ENCODE data around the gene CLTRN.

The CLTRN gene

GRCh38 chrX:15646543-15646942, 18.1 kb downstream of the CLTRN start:
- no peak for DNase-seq

DNA sequence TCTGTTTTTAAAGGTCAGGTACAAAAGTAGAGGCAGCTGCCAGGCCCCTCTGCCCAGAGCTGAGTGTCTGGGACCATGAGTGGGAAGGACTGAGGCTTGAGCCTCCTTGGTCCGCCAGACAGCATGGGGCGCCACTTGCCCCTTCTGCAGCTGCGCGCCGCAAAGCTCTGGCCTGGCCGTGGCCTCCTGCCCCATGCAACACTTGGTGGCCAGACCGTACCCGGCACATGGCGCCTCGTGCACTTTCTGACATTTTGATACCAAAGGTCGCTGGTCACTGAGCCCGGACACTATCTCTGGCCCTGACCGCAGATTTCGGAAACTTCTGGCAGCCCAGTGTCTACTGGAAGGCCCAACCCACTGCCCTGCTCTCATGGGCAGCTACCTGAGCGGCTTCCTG, 18.6 kb downstream of the CLTRN start:
- no peak for DNase-seq

DNA sequence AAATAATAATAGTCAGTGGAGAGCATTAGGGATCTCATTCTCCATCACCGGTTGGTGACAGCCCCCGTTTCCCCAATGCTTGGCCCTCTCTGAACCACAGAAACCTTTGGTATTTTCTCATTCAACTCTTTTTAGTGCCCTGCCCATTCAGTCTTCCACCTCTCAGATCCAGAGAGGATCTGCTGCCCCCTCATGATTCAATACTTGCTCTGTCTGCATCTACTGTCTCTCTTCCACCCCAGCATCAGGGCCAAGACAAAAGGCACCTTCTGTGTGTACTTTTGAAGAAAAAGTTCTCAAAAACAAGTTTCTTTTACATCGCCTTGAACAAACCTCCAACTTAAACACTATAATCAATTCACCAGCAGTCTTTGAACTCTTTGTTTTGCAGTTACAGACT, 19.3 kb downstream of the CLTRN start:
- no peak for DNase-seq

GRCh38 chrX:15644560-15644872, 20.1 kb downstream of the CLTRN start:
- no peak for DNase-seq

- DNase-seq, result no peak
Measured at GRCh38 chrX:15643786-15644559, 20.6 kb downstream of the CLTRN start.

- no peak for DNase-seq
Measured at GRCh38 chrX:15631637-15632036, 33.0 kb downstream of the CLTRN start.

DNA sequence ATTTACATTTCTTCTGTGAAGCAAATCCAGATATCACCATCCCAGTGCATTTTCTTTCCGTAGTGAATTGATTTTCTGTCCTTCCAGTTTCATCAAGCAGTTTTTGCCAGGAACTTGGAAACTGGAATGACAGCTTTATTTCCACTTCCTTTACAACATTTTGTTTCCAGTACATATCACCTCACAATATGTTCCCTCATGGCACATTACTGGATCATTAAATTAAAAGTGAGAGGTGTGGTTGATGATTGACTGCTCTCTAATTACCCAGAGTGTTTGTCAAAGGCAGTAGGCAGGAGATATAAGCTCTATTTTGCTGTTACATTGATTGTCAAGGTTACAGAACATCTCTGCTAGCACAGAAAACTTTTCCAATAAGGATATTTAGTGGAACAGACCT, 41.6 kb downstream of the CLTRN start:
- DNase-seq, result no peak

- DNase-seq, result no peak
Measured at GRCh38 chrX:15619053-15619755, 45.4 kb downstream of the CLTRN start.

GRCh38 chrX:15617111-15617510, 47.5 kb downstream of the CLTRN start:
- no peak for DNase-seq

DNA sequence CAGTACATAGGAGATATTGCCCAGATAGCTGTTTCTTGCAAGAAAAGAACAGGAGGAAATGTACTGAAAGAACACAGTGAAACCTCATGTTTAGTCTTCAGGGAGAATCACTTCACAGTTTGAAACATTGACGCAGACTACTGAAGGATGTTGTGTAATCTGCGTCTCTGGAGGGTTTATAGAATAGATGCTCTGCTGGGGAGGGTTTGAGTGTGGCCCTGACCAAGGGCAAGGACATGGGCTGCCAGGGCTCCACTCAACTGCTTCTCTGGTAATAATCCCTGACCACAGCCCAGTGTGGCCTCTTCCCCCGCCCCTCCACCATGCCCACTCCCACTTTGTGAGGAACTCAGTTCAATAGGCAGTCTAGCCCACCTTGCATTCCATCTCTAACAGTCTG, 48.1 kb downstream of the CLTRN start:
- no peak for DNase-seq

DNA sequence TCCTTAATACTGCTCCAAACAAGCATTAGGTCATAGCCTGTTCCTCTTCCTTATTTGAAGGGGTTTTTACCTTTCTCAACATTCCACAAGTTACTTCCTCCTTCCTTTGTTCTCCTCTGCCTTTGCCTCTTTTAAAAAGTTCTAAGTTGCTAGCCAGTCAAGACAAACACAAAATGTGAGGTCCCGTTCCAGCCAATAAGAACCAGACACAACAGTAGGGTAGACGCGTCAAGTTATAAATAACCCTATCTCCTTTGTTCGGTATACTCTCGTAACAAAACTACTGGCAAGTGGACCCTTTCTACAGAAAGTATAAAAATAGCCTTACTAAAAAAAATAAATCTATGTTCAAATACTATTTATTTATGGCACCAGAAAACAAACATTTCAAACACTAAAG, 57.5 kb downstream of the CLTRN start:
- DNase-seq, result no peak

- DNase-seq, result no peak
Measured at GRCh38 chrX:15606136-15606535, 58.5 kb downstream of the CLTRN start.

GRCh38 chrX:15605226-15605625, 59.4 kb downstream of the CLTRN start:
- no peak for DNase-seq

GRCh38 chrX:15602761-15603160, 61.8 kb downstream of the CLTRN start:
- DNase-seq, result no peak

- no peak for DNase-seq
Measured at GRCh38 chrX:15601932-15602331, 62.7 kb downstream of the CLTRN start.

DNA sequence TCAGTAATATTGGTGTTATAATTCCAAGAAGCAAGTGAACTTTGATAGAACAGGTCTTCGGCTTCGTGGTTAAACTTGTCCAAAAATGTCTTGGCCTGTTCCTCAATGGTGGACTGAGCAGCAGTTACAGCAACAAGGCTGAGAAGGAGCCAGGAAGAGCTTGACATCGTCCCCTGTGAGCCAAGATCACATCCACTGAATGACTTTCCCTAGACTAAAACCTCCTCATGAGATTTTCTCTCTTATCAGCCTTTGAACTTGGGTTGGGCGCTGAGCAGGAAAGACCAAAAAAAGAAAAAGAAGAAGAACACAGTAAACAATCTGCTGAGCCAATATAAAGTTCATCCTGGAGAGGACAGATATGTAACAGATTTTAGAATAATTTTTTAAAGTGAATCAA, 63.9 kb downstream of the CLTRN start, which contains the start of gene ACE2:
TSS of gene ACE2 (minus strand) at position 216 of the 400 bp plus-strand sequence. CDS start at position 167, 49 bp downstream.
- no peak for DNase-seq

GRCh38 chrX:15600049-15600448, 64.6 kb downstream of the CLTRN start:
- no peak for DNase-seq

DNA sequence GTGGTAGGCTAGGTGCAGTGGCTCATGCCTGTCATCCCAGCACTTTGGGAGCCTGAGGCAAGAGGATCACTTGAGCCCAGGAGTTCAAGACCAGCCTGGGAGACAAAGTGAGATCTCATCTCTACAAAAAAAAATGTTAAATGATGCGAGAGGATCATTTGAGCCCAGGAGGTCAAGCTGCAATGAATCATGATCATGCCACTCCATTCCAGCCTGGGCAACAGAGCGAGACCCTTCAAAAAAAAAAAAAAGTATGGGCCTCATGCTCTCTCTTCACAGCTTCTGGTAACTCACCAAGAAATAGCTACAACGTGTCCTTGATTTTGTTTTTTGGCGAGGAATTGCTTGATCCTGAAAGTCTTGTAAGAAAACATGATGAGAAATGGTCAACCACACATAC, 65.1 kb downstream of the CLTRN start:
- DNase-seq, result no peak

DNA sequence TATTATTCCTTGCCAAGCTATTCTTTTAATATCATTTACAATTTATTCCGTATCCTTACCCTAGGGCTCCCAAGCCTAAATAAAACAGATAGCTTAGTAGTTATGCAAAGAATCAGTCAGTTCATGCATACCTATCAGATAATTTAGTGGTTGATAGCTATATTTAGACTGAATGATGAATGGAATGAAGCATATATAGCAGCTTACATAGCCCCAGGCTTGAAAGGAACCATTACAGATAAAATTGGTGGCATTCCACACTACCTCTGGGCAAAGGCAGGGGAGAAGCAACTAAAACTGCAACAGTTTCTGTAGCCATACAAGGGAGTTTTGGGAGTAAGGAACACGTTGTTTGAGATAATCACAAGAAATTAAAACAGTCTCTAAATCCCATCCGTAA, 66.6 kb downstream of the CLTRN start:
- DNase-seq, result peak; percentile 80 to 81

DNA sequence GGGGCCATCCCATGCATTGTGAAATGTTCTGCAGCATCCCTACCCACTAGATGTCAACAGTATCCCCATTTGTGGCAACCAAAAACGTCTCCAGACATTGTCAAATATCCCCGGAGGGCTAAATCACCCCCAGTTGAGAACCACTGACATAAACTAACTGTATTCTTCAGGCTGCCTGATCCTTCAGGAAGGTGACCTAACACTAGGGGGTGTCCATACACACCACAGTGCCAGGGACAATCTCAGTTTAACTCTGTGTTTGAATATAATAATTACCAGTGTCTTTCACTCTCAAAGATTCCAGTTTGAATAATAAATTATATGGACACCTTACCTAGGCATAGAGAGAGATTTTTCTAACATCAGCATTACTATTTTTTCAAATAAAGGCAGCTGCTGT, 70.2 kb downstream of the CLTRN start:
- peak in 1 of 2 experiments; percentile 7 for DNase-seq

DNA sequence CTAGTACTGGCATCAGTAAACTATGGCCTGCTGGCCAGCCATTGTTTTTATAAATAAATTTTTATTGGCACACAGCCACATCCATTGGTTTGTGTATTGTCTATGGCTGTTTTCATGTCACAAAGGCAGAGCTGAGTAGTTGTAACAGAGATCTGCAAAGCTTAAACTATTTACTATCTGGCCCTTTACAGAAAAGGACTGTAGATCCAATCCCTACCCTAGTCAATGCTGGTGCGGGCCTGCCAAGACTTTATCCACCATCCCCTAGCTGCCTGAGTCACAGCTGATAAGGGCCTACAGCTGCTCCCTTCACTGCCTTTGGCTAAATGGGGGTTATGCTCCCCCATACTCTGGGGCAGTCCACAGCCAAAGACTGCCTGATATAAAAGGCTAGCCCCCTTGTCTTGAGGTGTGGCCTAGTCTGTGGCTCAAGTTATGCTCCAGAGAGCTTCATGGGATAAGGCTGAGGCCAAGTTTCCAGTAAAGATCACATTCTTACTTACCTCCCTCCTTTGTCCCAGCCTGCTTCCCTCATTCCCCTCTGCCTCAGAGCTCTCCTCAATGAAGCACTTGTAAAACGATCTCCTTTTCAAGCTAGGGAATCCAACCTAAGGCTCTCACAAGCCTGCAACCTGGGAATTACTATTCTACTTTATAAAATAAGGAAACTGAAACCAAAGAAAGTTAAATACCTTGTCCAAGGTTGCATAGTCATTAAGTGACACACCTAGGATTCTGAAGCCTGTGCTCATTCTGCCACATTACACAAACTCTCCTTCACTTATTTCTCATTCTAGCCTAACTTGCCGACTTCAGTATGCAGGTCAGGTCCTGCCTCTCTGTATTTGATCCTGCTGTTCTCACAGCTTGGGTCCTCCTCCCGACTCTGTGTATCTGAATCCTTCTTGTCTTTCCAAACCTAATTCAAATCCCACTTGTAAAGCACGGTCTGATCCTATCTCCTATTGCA, 84.5 kb downstream of the CLTRN start:
- DNase-seq, result no peak
